Fibroblast of lung (primary cell): ENCODE results near the gene TARBP2. TPM values are rescaled to one million over a fixed set of nuclear protein-coding genes. Genes with fewer than 3 reads are reported as not detected.

Experiments used
- DNase-seq, 2 donors: peaks; one replicate each; pipeline versions ENCODE4 v3.0.0 to v3.0.0-alpha.2; 2010; ENCODE audit warnings: low read depth in 2 of 2
- H2AFZ ChIP-seq: 2 replicates; pipeline ENCODE4 v1.5.1; 2012; ENCODE audit warnings: low read length, control low read depth, inconsistent platforms
- H3K27ac ChIP-seq: 2 replicates; pipeline ENCODE4 v1.5.1; 2011; ENCODE audit warnings: low read length, control low read depth; ENCODE audit not compliant: insufficient read depth
- H3K27me3 ChIP-seq: 2 replicates; pipeline ENCODE4 v1.5.1; 2011; ENCODE audit warnings: mild to moderate bottlenecking, low read length; ENCODE audit not compliant: control insufficient read depth, insufficient read depth
- H3K36me3 ChIP-seq: 2 replicates; pipeline ENCODE4 v1.5.1; 2011; ENCODE audit warnings: low read length; ENCODE audit not compliant: control insufficient read depth, insufficient read depth
- H3K4me1 ChIP-seq: 2 replicates; pipeline ENCODE4 v1.5.1; 2011; ENCODE audit warnings: low read length; ENCODE audit not compliant: control insufficient read depth, insufficient read depth; ENCODE audit errors: extremely low read depth
- H3K4me2 ChIP-seq: 2 replicates; pipeline ENCODE4 v1.5.1; 2011; ENCODE audit warnings: low read length, control low read depth; ENCODE audit not compliant: insufficient read depth; ENCODE audit errors: extremely low read depth
- H3K4me3 ChIP-seq, 4 experiments: fragments of 200-600 bp in 1 of 4; sonication (generic) in 1 of 4; replicated peaks in 1 of 4; 2 replicates each; pipeline ENCODE4 v1.5.1; 2011 to 2016; ENCODE audit warnings: low read length in 4 of 4, low read depth in 3 of 4, mild to moderate bottlenecking in 3 of 4, control low read depth in 2 of 4, inconsistent platforms in 1 of 4, mixed read lengths in 1 of 4; ENCODE audit not compliant: insufficient read depth in 1 of 4; ENCODE audit errors: control extremely low read depth in 1 of 4
- H3K79me2 ChIP-seq: 2 replicates; pipeline ENCODE4 v1.5.1; 2012; ENCODE audit warnings: mild to moderate bottlenecking, low read length, inconsistent platforms; ENCODE audit not compliant: control insufficient read depth, insufficient read depth
- H3K9ac ChIP-seq: 2 replicates; pipeline ENCODE4 v1.5.1; 2011; ENCODE audit warnings: mild to moderate bottlenecking, low read length, control low read depth; ENCODE audit not compliant: insufficient read depth
- H3K9me3 ChIP-seq: 2 replicates; pipeline ENCODE4 v1.5.1; 2012; ENCODE audit warnings: low read depth, low read length; ENCODE audit not compliant: control insufficient read depth, insufficient read depth
- H4K20me1 ChIP-seq: 2 replicates; pipeline ENCODE4 v1.5.1; 2011; ENCODE audit warnings: low read length; ENCODE audit not compliant: control insufficient read depth, insufficient read depth; ENCODE audit errors: extremely low read depth
- CTCF ChIP-seq, 2 donors: IDR thresholded peaks in 1 of 2; conservative IDR thresholded peaks in 1 of 2; 1 replicate in 1 of 2; 2 replicates in 1 of 2; pipeline ENCODE4 v1.5.1; 2011 to 2012; ENCODE audit warnings: low read length in 2 of 2, control low read depth in 1 of 2, inconsistent platforms in 1 of 2, low read depth in 1 of 2, mild to moderate bottlenecking in 1 of 2
- EZH2 ChIP-seq: IDR thresholded peaks from 2 replicates; pipeline ENCODE4 v1.5.1; 2012; ENCODE audit warnings: low read length, control low read depth, mild to moderate bottlenecking; ENCODE audit errors: missing control alignments
- polyA plus RNA-seq, 2 donors: library from polyadenylated mRNA; depleted of rRNA in 1 of 2; stranded (reverse) in 1 of 2; unstranded in 1 of 2; fragments of >200 nt; gene quantifications; 2 replicates each; pipeline ENCODE4 v1.2.1, GENCODE V29; 2011 to 2012; ENCODE audit warnings: missing spikeins in 1 of 2
- total RNA-seq: library from RNA; depleted of rRNA; stranded (reverse); fragments of >200 nt; gene quantifications from 2 replicates; pipeline ENCODE4 v1.2.1, GENCODE V29; 2014

TARBP2 gene
- total and polyA plus RNA-seq, 2 donors (not counting 1 experiment from before 2014, with no cell fraction given) = 19.8 to 39.3 TPM

- Histone ChIP-seq H3K27ac (no peak overlapping the region), H3K4me3 (no peak overlapping the region), H3K4me1 (peaks cover 8% of the 10 kb centered on the region), H3K9ac (no peak overlapping the region), H3K27me3 (no peaks in the 10 kb centered on the region), H4K20me1 (peaks cover 17% of the 10 kb centered on the region), H3K9me3 (no peaks in the 10 kb centered on the region), H3K4me2 (no peak overlapping the region), H3K36me3 (peaks cover 28% of the 10 kb centered on the region), H2AFZ (no peak overlapping the region), H3K79me2 (peaks cover 86% of the 10 kb centered on the region)
- TF ChIP-seq EZH2 (no peak), CTCF (conservative IDR thresholded peaks at IDR 0.05 in 1 of 2, IDR thresholded peaks at IDR 0.05 in 1 of 2; ENCODE audit: low read depth in 1 of 2, low read length in 2 of 2) (no peak)
- DNase-seq = no peak
These were observed 44.3 kb upstream of the TARBP2 start for GRCh38 chr12:53456654-53457366.

GRCh38 chr12:53459097-53459496, 42.0 kb upstream of the TARBP2 start:
- Histone ChIP-seq H4K20me1 (peaks cover 9% of the 10 kb centered on the region), H3K27me3 (no peaks in the 10 kb centered on the region), H3K9ac (no peak overlapping the region), H3K9me3 (no peaks in the 10 kb centered on the region), H3K4me3 (no peak overlapping the region), H2AFZ (no peak overlapping the region), H3K27ac (no peak overlapping the region), H3K36me3 (peaks cover 38% of the 10 kb centered on the region), H3K79me2 (peaks cover 88% of the 10 kb centered on the region), H3K4me2 (no peak overlapping the region), H3K4me1 (peaks cover 8% of the 10 kb centered on the region)
- no peak for DNase-seq
- no peak for TF ChIP-seq CTCF (conservative IDR thresholded peaks at IDR 0.05 in 1 of 2, IDR thresholded peaks at IDR 0.05 in 1 of 2; ENCODE audit: low read depth in 1 of 2, low read length in 2 of 2)
- no peak for TF ChIP-seq EZH2

DNA sequence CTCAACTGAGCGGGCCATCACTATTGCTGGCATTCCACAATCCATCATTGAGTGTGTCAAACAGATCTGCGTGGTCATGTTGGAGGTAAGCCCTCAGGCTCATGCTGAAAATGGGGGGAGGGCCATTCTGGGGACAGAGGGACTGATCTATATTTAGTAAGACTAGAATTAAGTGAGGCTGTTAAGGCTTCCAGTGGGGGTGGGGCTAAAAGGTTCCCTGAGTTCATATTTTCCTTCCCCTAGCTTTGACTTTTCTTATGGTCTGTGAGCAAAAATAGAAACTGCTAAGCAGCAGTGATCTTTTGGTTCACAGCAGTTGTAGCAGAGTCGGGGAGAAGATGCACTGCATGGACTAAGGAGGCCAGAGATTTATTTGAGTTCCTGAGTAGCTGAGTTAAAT, 40.0 kb upstream of the TARBP2 start:
- Histone ChIP-seq H3K27ac (no peak overlapping the region), H2AFZ (no peak overlapping the region), H3K4me3 (no peak overlapping the region), H3K9ac (no peak overlapping the region), H4K20me1 (no peaks in the 10 kb centered on the region), H3K4me1 (peaks cover 6% of the 10 kb centered on the region), H3K4me2 (no peak overlapping the region), H3K27me3 (no peaks in the 10 kb centered on the region), H3K36me3 (peaks cover 37% of the 10 kb centered on the region), H3K79me2 (peaks cover 85% of the 10 kb centered on the region), H3K9me3 (no peaks in the 10 kb centered on the region)
- TF ChIP-seq CTCF (conservative IDR thresholded peaks at IDR 0.05 in 1 of 2, IDR thresholded peaks at IDR 0.05 in 1 of 2; ENCODE audit: low read depth in 1 of 2, low read length in 2 of 2) = no peak
- TF ChIP-seq EZH2 = no peak
- no peak for DNase-seq
